ENCODE results near the gene OSBPL3.
A peak's percentile ranks its signal among the peaks of the same experiment; 100 is the strongest.

The OSBPL3 gene

DNA sequence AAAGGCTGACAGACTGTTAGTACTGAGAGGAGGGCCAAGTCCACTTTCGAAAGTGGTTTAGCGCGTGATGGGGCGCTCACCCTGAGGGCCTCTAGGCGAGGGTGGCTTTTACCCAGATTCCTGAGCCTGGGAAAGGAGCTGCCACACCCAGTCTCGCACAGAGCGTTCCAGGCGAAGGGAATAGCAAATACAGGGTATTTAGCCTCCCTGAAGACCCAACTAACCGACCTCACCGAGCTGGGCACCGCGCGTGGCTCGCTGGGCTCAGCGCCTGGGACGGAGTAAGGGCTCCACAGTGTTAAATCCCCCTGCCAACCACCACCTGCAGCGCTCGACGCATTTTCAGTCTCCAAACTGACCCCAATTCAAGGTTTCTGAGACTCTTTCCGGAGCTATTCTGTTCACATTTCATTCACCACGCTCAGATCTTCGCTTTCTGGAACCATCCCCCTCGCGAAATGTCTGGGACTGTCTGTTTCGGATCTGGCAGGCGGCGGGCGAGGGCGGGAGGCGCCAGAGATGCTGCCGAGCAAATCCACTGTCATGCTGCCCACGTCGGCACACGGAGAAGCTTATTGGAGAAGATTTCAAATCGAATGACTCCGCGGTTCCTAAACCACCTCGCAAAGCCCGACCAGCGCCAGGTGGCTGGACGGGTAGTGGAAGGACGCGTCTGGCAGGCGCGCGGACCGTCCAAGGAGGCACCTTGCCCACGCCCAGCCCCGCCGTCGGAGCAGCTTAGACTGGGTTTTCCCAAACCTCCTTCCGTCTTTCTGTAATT lies 1.4 kb upstream of the OSBPL3 start:
- Histone ChIP-seq H3K36me3 (no peaks in the 10 kb centered on the region), H3K4me2 (peak overlapping the region; percentile 98), H3K4me1 (peaks cover 36% of the 10 kb centered on the region), H3K9me3 (peaks cover 29% of the 10 kb centered on the region), H4K20me1 (peaks cover 30% of the 10 kb centered on the region), H3K9ac (peak overlapping the region; percentile 80; the same call in 1 of the 2 replicates), H3K4me3 (peak overlapping the region; percentile 99), H3K27me3 (peaks cover 12% of the 10 kb centered on the region), H3K27ac (no peak overlapping the region)
- TF ChIP-seq Cebpa-rat (IDR thresholded peaks at IDR 0.05) = no peak

DNA sequence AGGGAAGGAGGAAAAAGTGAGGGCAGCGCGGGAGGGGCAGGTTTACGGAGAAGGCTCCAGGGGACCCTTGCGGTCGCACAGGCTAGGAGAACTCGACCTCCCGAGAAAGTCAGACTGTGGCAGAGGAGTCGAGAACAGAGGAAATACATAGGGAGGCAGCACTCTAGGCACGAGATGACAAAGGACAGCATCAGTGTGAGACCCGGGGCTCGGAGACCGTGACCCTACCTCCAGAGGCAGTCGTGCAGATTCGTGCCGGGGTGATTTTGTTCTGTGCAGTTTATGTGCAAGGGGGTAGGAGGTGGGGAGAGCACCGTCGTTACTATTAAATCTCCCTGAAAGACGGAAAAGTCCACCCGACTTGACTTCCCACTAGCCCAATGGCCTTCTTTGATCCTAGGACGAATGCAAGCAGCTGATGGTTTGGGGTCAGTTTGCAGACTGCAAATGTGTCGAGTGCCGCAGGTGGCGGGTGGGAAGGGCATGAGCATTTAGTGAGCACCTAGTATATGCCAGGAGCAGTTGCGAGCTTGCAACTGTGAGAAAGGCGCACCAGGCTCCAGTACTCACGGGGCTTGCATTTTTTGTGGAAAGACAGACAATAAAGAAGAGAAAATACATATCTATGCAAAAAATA lies 674 bp upstream of the OSBPL3 start:
- peak overlapping the region; percentile 98 for H3K4me2 ChIP-seq
- peaks cover 36% of the 10 kb centered on the region for H3K4me1 ChIP-seq
- H3K4me3 ChIP-seq = peak overlapping the region; percentile 99
- H3K27me3 ChIP-seq = peaks cover 12% of the 10 kb centered on the region
- peak overlapping the region; percentile 84 for H3K27ac ChIP-seq
- no peak for TF ChIP-seq Cebpa-rat (IDR thresholded peaks at IDR 0.05)
- no peaks in the 10 kb centered on the region for H3K36me3 ChIP-seq
- peak overlapping the region; percentile 80 for H3K9ac ChIP-seq
- peaks cover 26% of the 10 kb centered on the region for H3K9me3 ChIP-seq
- H4K20me1 ChIP-seq = peaks cover 37% of the 10 kb centered on the region

DNA sequence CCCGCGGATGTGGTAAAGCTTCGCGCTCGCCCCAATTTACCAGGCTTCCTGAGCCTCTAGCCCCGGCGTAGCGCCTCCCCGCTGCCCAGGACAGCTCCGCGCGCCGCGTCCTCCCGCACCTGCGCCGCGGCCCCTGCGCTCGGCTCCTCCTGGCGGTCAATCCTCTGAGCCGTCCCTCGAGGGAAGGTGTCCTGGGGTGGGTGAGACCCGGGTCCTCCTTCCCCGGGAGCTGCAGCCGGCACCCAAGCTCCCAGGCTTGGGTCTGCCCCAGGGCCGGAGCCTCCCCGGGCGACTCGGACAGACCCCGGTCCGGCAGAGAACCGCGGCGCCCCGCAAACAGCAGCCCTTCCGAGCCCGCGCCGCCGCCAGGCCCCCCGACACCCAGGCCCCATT lies 512 bp downstream of the OSBPL3 start:
- H4K20me1 ChIP-seq = peaks cover 41% of the 10 kb centered on the region
- no peak for TF ChIP-seq Cebpa-rat (IDR thresholded peaks at IDR 0.05)
- H3K27me3 ChIP-seq = peaks cover 12% of the 10 kb centered on the region
- H3K9me3 ChIP-seq = peaks cover 14% of the 10 kb centered on the region
- H3K27ac ChIP-seq = peak overlapping the region; percentile 87
- peak overlapping the region; percentile 91 for H3K9ac ChIP-seq
- H3K36me3 ChIP-seq = no peaks in the 10 kb centered on the region
- H3K4me3 ChIP-seq = peak overlapping the region; percentile 99
- peaks cover 36% of the 10 kb centered on the region for H3K4me1 ChIP-seq
- peak overlapping the region; percentile 91 for H3K4me2 ChIP-seq

DNA sequence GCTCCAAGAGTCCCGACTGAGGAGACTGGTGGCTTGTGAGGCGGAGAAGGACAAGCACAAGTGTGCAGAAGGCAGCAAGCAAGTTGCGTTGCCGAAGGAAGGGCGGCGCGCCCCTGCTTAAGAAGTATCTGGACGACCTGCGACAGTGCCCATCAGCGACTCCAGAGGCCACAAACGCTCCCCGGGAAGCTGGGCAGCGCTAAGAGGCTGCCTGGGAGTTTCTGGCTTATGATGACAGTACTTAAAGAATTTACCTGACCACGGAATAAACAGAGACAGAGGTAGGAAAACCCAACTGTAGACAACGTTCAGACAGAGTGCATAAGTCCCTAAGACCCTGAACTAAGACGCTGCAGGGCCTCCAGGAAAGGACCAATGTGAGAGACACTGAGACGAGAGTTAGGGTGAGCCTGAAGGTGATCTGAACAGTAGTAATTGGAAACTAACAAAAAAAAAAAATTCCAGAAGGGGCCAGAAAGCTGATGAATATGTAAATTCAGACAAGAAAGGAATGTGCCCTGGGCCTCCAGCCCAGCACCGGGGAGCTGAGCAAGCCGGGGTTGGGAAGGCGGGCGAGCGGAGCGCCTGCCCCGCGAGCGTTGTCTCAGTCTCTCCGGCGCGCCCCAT lies 1.0 kb downstream of the OSBPL3 start:
- peak overlapping the region; percentile 91 for H3K9ac ChIP-seq
- peaks cover 12% of the 10 kb centered on the region for H3K27me3 ChIP-seq
- H3K4me1 ChIP-seq = peaks cover 36% of the 10 kb centered on the region
- H3K4me2 ChIP-seq = peak overlapping the region; percentile 91
- peak overlapping the region; percentile 87 for H3K27ac ChIP-seq
- peaks cover 9% of the 10 kb centered on the region for H3K9me3 ChIP-seq
- no peaks in the 10 kb centered on the region for H3K36me3 ChIP-seq
- H3K4me3 ChIP-seq = peak overlapping the region; percentile 99
- H4K20me1 ChIP-seq = peaks cover 41% of the 10 kb centered on the region
- no peak for TF ChIP-seq Cebpa-rat (IDR thresholded peaks at IDR 0.05)

DNA sequence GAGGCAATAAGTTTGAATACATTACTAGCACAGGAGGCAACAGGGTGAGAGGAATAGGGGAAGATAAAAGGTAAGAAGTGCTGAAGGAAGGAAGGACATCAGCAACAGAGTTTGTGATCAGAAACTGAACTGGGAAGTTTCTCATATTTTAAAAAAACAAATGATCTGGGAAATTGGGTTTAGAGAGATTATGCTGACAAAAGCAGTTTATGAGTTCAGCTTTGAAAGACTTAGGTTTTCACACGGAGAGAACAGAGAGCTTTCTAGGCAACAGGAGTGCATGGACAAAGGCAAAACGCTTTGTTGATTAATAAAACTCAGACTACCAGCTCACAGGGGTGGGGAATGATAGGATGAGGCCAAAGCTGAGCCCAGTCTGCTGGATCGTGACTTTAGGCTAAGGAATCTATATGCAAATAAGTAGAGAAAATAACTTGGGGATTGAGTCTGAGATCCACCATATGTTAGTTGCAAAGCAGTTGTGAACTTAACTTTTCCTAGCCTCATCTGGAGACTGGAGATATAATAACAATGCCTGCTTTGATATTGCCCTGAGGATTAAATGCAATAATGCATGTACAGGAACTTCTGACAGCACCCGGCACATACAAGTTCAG lies 4.2 kb downstream of the OSBPL3 start:
- Histone ChIP-seq H3K4me3 (no peak overlapping the region), H3K27ac (no peak overlapping the region), H3K4me1 (peaks cover 30% of the 10 kb centered on the region), H3K9ac (no peak overlapping the region), H3K4me2 (no peak overlapping the region), H3K9me3 (no peaks in the 10 kb centered on the region), H3K36me3 (no peaks in the 10 kb centered on the region), H4K20me1 (peaks cover 41% of the 10 kb centered on the region), H3K27me3 (0 out of 2 replicates have a peak, but pooled peaks cover under 1% of the 10 kb centered on the region)
- TF ChIP-seq Cebpa-rat (IDR thresholded peaks at IDR 0.05) = no peak

DNA sequence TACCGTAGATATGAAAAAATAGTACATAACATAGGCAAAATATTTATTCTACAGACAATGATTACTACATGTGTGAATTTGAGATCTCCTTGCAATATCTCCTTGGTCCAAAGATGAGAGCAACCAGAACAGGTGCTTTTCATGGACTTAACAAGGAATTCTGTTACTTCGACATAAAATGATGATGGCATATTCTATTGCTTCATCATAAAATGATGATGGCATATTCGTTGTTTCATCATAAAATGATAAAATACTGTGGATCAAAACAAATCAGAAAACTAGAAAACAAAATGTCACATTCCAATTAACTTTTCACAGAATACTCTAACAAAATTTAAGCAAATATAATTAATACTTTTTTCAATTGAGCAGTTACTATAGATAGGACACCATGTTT lies 4.8 kb downstream of the OSBPL3 start:
- Histone ChIP-seq H3K4me2 (no peak overlapping the region), H3K27ac (no peak overlapping the region), H3K4me1 (peaks cover 31% of the 10 kb centered on the region), H3K27me3 (no peaks in the 10 kb centered on the region), H3K4me3 (no peak overlapping the region), H3K9ac (no peak overlapping the region), H3K36me3 (no peaks in the 10 kb centered on the region), H3K9me3 (no peaks in the 10 kb centered on the region), H4K20me1 (peaks cover 41% of the 10 kb centered on the region)
- no peak for TF ChIP-seq Cebpa-rat (IDR thresholded peaks at IDR 0.05)

DNA sequence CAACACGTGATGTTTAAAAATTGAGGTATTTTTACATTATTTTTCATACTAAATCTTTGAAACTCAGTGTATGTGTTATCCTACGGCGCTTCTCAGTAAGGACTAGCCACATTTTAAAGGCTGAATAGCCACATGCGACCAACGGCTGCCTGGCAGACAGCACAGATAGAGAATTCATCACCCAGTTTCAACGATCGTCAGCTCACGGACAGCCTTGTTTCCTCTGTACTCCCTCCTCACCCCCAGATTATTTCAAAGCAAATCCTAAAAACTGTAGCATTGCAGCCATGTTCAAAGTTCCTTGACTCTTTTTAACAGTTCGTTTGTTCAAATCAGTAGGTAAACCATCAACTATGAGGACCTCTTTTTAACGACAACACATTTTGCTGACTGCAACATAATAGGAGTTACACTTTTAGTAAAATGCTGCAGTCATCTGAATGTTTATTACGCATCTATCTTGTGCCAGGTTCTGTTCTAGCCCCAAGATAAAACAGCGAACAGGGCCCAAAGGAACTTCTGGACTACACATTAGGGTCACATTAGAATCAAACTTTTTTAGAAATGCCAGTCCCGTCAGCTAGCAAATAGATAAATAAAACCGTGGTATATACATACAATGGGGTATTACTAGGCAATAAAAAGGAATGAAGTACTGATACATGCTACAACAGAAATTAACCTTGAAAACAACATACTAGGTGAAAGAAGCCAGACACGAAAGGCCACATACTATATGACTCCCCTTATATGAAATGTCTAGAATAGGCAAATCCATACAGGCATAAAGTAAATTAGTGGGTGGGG lies 5.7 kb downstream of the OSBPL3 start:
- no peak for TF ChIP-seq Cebpa-rat (IDR thresholded peaks at IDR 0.05)
- peaks cover 39% of the 10 kb centered on the region for H4K20me1 ChIP-seq
- H3K9ac ChIP-seq = no peak overlapping the region
- H3K27me3 ChIP-seq = no peaks in the 10 kb centered on the region
- H3K4me2 ChIP-seq = no peak overlapping the region
- no peaks in the 10 kb centered on the region for H3K9me3 ChIP-seq
- H3K4me3 ChIP-seq = no peak overlapping the region
- H3K27ac ChIP-seq = no peak overlapping the region
- H3K4me1 ChIP-seq = peaks cover 31% of the 10 kb centered on the region
- no peaks in the 10 kb centered on the region for H3K36me3 ChIP-seq

DNA sequence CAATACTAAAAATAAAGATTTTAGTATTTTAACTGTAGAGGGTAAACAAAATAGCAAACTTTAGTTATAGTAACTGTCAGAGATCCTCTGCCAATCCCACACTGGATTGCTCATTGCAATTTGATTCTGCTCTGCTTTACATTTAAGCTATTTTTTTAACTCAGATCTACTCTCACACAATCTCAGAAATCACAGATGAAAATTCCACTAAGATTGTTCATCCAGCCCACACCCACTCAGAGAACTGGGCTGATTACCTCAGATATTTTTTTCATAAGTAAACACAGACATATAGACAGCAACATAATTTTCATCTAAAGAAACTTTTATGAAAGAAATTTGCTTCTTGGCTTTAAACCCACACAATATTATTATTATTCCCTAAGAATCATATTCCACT lies 7.0 kb downstream of the OSBPL3 start:
- Histone ChIP-seq H3K27ac (no peak overlapping the region), H3K4me1 (peaks cover 26% of the 10 kb centered on the region), H3K36me3 (no peaks in the 10 kb centered on the region), H3K4me3 (no peak overlapping the region), H3K9ac (no peak overlapping the region), H3K27me3 (no peaks in the 10 kb centered on the region), H4K20me1 (peaks cover 27% of the 10 kb centered on the region), H3K9me3 (no peaks in the 10 kb centered on the region), H3K4me2 (no peak overlapping the region)
- no peak for TF ChIP-seq Cebpa-rat (IDR thresholded peaks at IDR 0.05)

DNA sequence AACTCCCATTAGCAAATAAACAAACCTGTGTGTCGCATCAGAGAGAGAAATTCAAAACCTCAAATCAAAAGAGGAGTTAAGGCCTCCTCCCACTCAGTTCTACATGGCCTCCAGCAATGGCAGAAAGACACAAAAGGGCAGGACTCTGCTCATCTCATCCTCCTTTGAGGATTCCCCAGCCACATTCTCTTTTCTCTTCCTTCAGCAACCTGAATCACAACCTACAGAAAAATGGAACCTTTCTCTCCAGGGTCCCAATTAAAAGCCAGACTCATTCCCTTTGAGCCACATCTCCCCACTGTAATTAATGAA lies 7.9 kb downstream of the OSBPL3 start:
- Histone ChIP-seq H3K4me1 (peaks cover 32% of the 10 kb centered on the region), H3K4me2 (peak overlapping the region; percentile 46; the same call in 1 of the 2 replicates), H3K9me3 (no peaks in the 10 kb centered on the region), H3K27me3 (no peaks in the 10 kb centered on the region), H4K20me1 (peaks cover 18% of the 10 kb centered on the region; the same call in 1 of the 2 replicates), H3K36me3 (no peaks in the 10 kb centered on the region), H3K9ac (no peak overlapping the region), H3K4me3 (no peak overlapping the region), H3K27ac (no peak overlapping the region)
- TF ChIP-seq Cebpa-rat (IDR thresholded peaks at IDR 0.05) = no peak

Measured in BLaER1 (cell line).